ENCODE results near the gene IL21R.

The IL21R gene

DNA sequence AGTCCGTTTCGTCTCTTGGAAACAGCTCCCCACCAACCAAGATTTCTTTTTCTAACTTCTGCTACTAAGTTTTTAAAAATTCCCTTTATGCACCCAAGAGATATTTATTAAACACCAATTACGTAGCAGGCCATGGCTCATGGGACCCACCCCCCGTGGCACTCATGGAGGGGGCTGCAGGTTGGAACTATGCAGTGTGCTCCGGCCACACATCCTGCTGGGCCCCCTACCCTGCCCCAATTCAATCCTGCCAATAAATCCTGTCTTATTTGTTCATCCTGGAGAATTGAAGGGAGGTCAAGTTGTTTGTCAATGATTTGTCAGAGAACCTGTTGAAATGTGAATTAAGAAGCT is 48.2 kb downstream of the IL21R start:
- Histone ChIP-seq H3K9me2 (replicated peaks; ENCODE audit: insufficient read depth, low read length) (no peaks in the 10 kb centered on the region), H3K27ac (ENCODE audit: low read length) (no peak overlapping the region)

DNA sequence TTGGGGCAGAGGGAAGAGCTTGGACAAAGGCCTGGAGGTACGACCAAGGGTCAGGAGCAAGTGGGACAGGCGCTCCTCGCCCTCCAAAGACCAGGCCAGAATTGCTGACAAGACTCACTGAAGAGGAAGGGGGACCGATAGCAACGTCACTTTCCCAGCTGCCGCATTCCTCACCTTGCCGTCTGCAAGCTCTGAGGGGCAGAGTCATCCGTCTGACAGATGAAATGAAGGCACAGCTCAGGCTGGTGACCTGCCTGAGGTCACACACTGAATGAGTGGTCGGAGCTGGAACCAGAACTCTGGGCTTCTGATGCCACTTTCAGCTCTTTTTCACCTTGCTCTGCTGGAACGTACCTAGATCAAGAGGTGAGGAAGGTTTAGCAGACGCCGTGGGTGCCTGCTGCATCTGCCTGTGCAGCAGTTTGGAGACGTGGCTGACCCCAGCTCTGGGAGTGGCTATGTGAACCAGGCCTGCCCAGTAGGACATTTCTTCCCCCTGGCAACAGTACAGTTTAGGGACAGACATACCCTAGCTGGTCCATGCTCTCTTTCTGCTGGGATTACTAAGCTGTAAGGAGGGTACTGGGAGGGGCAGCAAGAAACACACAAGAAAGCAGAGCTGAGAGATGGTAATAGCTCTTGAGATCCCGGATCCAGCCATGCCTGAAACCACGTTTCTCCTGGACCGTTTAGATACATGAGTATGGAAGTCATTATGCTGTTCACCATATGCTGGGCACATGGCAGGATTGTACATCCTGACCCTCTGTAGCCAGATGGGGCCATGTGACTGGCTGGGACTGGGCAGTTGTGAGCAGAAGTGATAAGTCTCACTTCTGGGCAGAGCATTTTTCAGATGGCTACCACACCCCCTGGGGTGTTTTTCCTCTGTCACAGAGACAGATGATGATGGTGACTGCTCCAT is 50.9 kb downstream of the IL21R start:
- no peak overlapping the region for H3K4me2 ChIP-seq (ENCODE audit: low read depth, low read length)

More for the DNA sequence above, 48.2 kb downstream of the IL21R start:
- H2AFZ ChIP-seq (ENCODE audit: low read length): no peak overlapping the region
- no peaks in the 10 kb centered on the region for H3K9me3 ChIP-seq (replicated peaks; ENCODE audit: insufficient read depth, low read length)
- no peaks in the 10 kb centered on the region for H4K20me1 ChIP-seq (ENCODE audit: insufficient read depth, low read length)
- 0 out of 2 replicates have a peak, but pooled peaks cover 2% of the 10 kb centered on the region for H3K36me3 ChIP-seq (replicated peaks; ENCODE audit: insufficient read depth, low read length)
- DNase-seq: no peak
- H3K9ac ChIP-seq (ENCODE audit: low read length): no peak overlapping the region
- no peak overlapping the region for H3K4me3 ChIP-seq (ENCODE audit: low read length)
- H3F3A ChIP-seq (ENCODE audit: insufficient read depth, low read length): no peaks in the 10 kb centered on the region
- H3K4me2 ChIP-seq (ENCODE audit: low read depth, low read length): no peak overlapping the region
- H3K4me1 ChIP-seq (ENCODE audit: low read length): no peaks in the 10 kb centered on the region
- TF ChIP-seq, protein P1, sequence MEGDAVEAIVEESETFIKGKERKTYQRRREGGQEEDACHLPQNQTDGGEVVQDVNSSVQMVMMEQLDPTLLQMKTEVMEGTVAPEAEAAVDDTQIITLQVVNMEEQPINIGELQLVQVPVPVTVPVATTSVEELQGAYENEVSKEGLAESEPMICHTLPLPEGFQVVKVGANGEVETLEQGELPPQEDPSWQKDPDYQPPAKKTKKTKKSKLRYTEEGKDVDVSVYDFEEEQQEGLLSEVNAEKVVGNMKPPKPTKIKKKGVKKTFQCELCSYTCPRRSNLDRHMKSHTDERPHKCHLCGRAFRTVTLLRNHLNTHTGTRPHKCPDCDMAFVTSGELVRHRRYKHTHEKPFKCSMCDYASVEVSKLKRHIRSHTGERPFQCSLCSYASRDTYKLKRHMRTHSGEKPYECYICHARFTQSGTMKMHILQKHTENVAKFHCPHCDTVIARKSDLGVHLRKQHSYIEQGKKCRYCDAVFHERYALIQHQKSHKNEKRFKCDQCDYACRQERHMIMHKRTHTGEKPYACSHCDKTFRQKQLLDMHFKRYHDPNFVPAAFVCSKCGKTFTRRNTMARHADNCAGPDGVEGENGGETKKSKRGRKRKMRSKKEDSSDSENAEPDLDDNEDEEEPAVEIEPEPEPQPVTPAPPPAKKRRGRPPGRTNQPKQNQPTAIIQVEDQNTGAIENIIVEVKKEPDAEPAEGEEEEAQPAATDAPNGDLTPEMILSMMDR (IDR thresholded peaks at IDR 0.05; ENCODE audit: low read length): no peak
- TF ChIP-seq EZH2phosphoT487 (IDR thresholded peaks at IDR 0.05; ENCODE audit: low read length) (no peak), EZH2 (optimal IDR thresholded peaks at IDR 0.05; ENCODE audit: low read depth, low read length) (no peak)
- H3K79me2 ChIP-seq (ENCODE audit: low read length): no peaks in the 10 kb centered on the region
- H3K27me3 ChIP-seq (replicated peaks; ENCODE audit: insufficient read depth, low read length): no peaks in the 10 kb centered on the region

DNA sequence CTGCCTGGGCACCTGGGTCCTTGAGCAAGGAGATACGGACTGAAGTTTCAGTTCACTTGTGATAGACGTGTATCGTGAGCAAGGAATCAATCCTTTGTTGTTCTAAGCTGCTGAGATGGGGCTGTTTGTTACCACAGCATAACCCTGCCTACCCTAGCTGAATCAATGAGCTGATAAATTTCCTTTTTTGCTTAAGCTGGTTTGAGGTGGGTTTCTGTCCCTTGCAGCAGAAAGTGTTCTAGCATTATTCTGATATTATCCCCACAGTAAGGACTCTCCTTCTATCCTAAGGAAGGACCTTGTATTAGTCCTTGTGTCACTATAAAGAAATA is 51.5 kb downstream of the IL21R start:
- Histone ChIP-seq H4K20me1 (ENCODE audit: insufficient read depth, low read length) (no peaks in the 10 kb centered on the region), H3K9ac (ENCODE audit: low read length) (no peak overlapping the region), H3K36me3 (replicated peaks; ENCODE audit: insufficient read depth, low read length) (no peaks in the 10 kb centered on the region), H3F3A (ENCODE audit: insufficient read depth, low read length) (no peaks in the 10 kb centered on the region), H3K4me2 (ENCODE audit: low read depth, low read length) (no peak overlapping the region), H3K79me2 (ENCODE audit: low read length) (no peaks in the 10 kb centered on the region), H3K27ac (ENCODE audit: low read length) (no peak overlapping the region), H3K9me3 (replicated peaks; ENCODE audit: insufficient read depth, low read length) (no peaks in the 10 kb centered on the region), H3K9me2 (replicated peaks; ENCODE audit: insufficient read depth, low read length) (no peaks in the 10 kb centered on the region), H2AFZ (ENCODE audit: low read length) (no peak overlapping the region), H3K4me1 (ENCODE audit: low read length) (no peaks in the 10 kb centered on the region), H3K27me3 (replicated peaks; ENCODE audit: insufficient read depth, low read length) (no peaks in the 10 kb centered on the region), H3K4me3 (ENCODE audit: low read length) (no peak overlapping the region)
- TF ChIP-seq, protein P1 (IDR thresholded peaks at IDR 0.05; ENCODE audit: low read length): no peak
- DNase-seq: no peak

More for the DNA sequence above, 50.9 kb downstream of the IL21R start:
- no peak overlapping the region for H3K9ac ChIP-seq (ENCODE audit: low read length)
- no peaks in the 10 kb centered on the region for H3K4me1 ChIP-seq (ENCODE audit: low read length)
- H3K9me3 ChIP-seq (replicated peaks; ENCODE audit: insufficient read depth, low read length): no peaks in the 10 kb centered on the region
- no peak overlapping the region for H3K27ac ChIP-seq (ENCODE audit: low read length)
- H3K9me2 ChIP-seq (replicated peaks; ENCODE audit: insufficient read depth, low read length): no peaks in the 10 kb centered on the region
- TF ChIP-seq EZH2phosphoT487 (IDR thresholded peaks at IDR 0.05; ENCODE audit: low read length) (no peak), EZH2 (optimal IDR thresholded peaks at IDR 0.05; ENCODE audit: low read depth, low read length) (no peak)
- TF ChIP-seq, protein P1 (IDR thresholded peaks at IDR 0.05; ENCODE audit: low read length): no peak
- H3F3A ChIP-seq (ENCODE audit: insufficient read depth, low read length): no peaks in the 10 kb centered on the region
- H2AFZ ChIP-seq (ENCODE audit: low read length): no peak overlapping the region
- no peaks in the 10 kb centered on the region for H3K79me2 ChIP-seq (ENCODE audit: low read length)
- no peaks in the 10 kb centered on the region for H3K36me3 ChIP-seq (replicated peaks; ENCODE audit: insufficient read depth, low read length)
- no peak for DNase-seq
- no peaks in the 10 kb centered on the region for H4K20me1 ChIP-seq (ENCODE audit: insufficient read depth, low read length)
- no peak overlapping the region for H3K4me3 ChIP-seq (ENCODE audit: low read length)
- no peaks in the 10 kb centered on the region for H3K27me3 ChIP-seq (replicated peaks; ENCODE audit: insufficient read depth, low read length)

Measured in MM.1S (cell line).